Ishikawa (cell line): ENCODE measurements around the gene RNF144B.

Experiments
- CEBPB ChIP-seq: IDR thresholded peaks from 2 replicates; pipeline ENCODE4 v1.6.1; 2012
- CREB1 ChIP-seq: IDR thresholded peaks from 2 replicates; pipeline ENCODE4 v1.6.1; 2012; ENCODE audit warnings: low read depth
- EGR1 ChIP-seq: IDR thresholded peaks from 2 replicates; pipeline ENCODE4 v1.6.1; 2012
- EP300 ChIP-seq: IDR thresholded peaks from 2 replicates; pipeline ENCODE4 v1.6.1; 2012; ENCODE audit warnings: borderline replicate concordance
- FOXM1 ChIP-seq: IDR thresholded peaks from 2 replicates; pipeline ENCODE4 v1.6.1; 2012; ENCODE audit warnings: low read depth, borderline replicate concordance
- NFIC ChIP-seq: IDR thresholded peaks from 2 replicates; pipeline ENCODE4 v1.6.1; 2012
- RAD21 ChIP-seq: IDR thresholded peaks from 2 replicates; pipeline ENCODE4 v1.6.1; 2012; ENCODE audit warnings: low read depth
- REST ChIP-seq: IDR thresholded peaks from 2 replicates; pipeline ENCODE4 v1.6.1; 2012; ENCODE audit warnings: low read depth, mild to moderate bottlenecking
- TAF1 ChIP-seq: IDR thresholded peaks from 2 replicates; pipeline ENCODE4 v1.6.1; 2012; ENCODE audit warnings: low read depth, mild to moderate bottlenecking
- TCF12 ChIP-seq: IDR thresholded peaks from 2 replicates; pipeline ENCODE4 v1.6.1; 2012; ENCODE audit warnings: low read depth
- TEAD4 ChIP-seq: IDR thresholded peaks from 2 replicates; pipeline ENCODE4 v1.6.1; 2012
- USF1 ChIP-seq: IDR thresholded peaks from 2 replicates; pipeline ENCODE4 v1.6.1; 2012
- YY1 ChIP-seq: IDR thresholded peaks from 2 replicates; pipeline ENCODE4 v1.6.1; 2012; ENCODE audit warnings: low read depth
- ZBTB7A ChIP-seq: IDR thresholded peaks from 2 replicates; pipeline ENCODE4 v1.6.1; 2012; ENCODE audit warnings: low read depth
- TF ChIP-seq, protein P1 (sequence below): IDR thresholded peaks from 2 replicates; pipeline ENCODE4 v1.6.1; 2012

The RNF144B gene

GRCh38 chr6:18412644-18413043, 25.5 kb downstream of the RNF144B start:
- TF ChIP-seq NFIC = no peak
- TF ChIP-seq TCF12 = no peak
- TF ChIP-seq ZBTB7A = no peak
- TF ChIP-seq, protein P1, sequence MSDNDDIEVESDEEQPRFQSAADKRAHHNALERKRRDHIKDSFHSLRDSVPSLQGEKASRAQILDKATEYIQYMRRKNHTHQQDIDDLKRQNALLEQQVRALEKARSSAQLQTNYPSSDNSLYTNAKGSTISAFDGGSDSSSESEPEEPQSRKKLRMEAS = no peak
- no peak for TF ChIP-seq USF1
- no peak for TF ChIP-seq TAF1
- TF ChIP-seq YY1 = no peak
- no peak for TF ChIP-seq FOXM1
- no peak for TF ChIP-seq TEAD4
- no peak for TF ChIP-seq EGR1
- no peak for TF ChIP-seq RAD21
- no peak for TF ChIP-seq CREB1
- no peak for TF ChIP-seq REST

DNA sequence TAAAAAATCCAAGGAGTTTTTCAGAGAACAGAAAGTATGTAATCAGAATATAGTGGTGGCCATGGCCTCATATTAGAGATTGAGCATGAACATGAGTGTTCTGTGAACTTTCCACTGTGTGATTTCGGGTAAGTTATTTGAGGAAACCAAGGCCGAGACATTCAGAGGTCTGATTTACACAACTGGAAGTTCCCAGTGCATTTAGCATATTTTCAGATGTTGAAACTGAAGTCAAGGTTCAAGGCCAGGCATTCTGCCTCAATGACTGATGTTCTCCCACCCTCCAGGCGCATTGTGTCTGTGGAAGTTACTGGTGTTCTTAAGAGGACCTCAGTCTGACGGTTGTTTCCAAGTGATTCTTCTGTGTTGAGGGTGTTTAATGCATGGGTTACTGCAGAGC, 26.2 kb downstream of the RNF144B start:
- TF ChIP-seq TCF12 (no peak), ZBTB7A (no peak), YY1 (no peak), RAD21 (no peak), EGR1 (no peak), CREB1 (no peak), USF1 (no peak), NFIC (no peak), REST (no peak), TEAD4 (no peak), EP300 (no peak), FOXM1 (no peak), TAF1 (no peak), CEBPB (no peak)
- TF ChIP-seq, protein P1 = no peak

DNA sequence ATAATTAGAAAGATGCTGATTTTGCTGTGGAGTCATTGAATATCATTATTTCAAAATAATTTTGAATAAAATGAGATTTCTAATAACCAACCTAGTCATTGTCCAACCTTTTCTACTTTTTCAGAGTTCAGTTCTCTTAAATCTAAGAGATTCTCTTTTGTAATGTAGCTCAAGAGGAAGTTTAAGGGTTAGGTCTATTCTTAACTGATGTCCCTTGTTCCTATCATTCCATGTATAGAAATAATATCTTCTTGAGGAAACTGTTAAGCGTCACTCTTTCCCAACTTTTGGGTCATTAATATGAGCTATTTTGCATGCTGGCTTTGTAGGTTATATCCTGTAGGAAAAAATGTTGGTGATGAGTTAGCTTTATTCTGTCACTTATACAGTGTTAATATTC, 27.0 kb downstream of the RNF144B start:
- TF ChIP-seq CEBPB (no peak), TAF1 (no peak), ZBTB7A (no peak), TCF12 (no peak), EGR1 (no peak), USF1 (no peak), FOXM1 (no peak), RAD21 (no peak), NFIC (no peak), EP300 (no peak), CREB1 (no peak), REST (no peak), TEAD4 (no peak), YY1 (no peak)
- TF ChIP-seq, protein P1 = no peak

DNA sequence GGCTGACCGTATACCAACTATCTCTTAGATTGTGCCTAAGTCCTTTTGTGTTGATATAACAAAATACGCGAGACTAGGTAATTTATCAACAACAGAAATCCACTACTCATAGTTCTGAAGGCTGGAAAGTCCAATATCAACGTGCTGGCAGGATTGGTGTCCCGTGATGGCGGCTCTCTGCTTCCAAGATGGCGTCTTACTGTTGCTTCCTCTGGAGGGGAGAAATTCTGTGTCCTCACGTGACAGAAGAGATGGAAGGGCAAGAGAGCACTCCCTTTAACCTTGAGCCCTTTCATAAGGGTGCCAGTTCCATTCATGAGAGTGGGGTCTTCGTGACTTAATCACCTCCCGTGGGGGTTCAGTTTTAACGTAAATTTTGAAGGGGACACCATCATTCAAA, 28.1 kb downstream of the RNF144B start:
- TF ChIP-seq EP300 (no peak), RAD21 (no peak), TEAD4 (no peak), USF1 (no peak), CEBPB (no peak)
